SK-N-SH (cell line): ENCODE data around the gene C1orf216. TPM values are rescaled to one million over a fixed set of nuclear protein-coding genes. Genes with fewer than 3 reads are reported as not detected.

Source experiments
- CTCF ChIA-PET: fragments of 300-600, 350-600 bp; formaldehyde crosslinking; extraction: SDS; loops from one replicate; lab custom pipeline; 2021; lab: Yijun Ruan, JAX
- POLR2A ChIA-PET: fragments of 350-600 bp; sonication (Branson Sonifier 250); formaldehyde crosslinking; extraction: SDS; loops from one replicate; lab custom pipeline; 2020; ENCODE audit warnings: antibody characterized with exemption, inconsistent platforms; lab: Yijun Ruan, JAX
- DNase-seq: peaks from one replicate; pipeline ENCODE4 v3.0.0; 2012
- H2AFZ ChIP-seq: fragments of 200-600 bp; sonication (generic); 2 replicates; pipeline ENCODE4 v1.8.1; 2016; ENCODE audit warnings: antibody characterized with exemption, mild to moderate bottlenecking, low read depth
- H3F3A ChIP-seq: fragments of 200-600 bp; sonication (generic); replicated peaks from 2 replicates; pipeline ENCODE3; 2016; ENCODE audit warnings: antibody characterized with exemption, mild to moderate bottlenecking; ENCODE audit not compliant: insufficient read depth
- H3K27ac ChIP-seq, 2 experiments: fragments of 200-500 bp in 1 of 2; fragments of 200-600 bp in 1 of 2; sonication (Bioruptor generic) in 1 of 2; sonication (generic), shearing (Covaris generic) in 1 of 2; 2 replicates each; pipeline versions ENCODE4 v1.5.1 to v1.6.1; 2014 to 2016; ENCODE audit warnings: low read depth in 2 of 2, inconsistent platforms in 1 of 2, low read length in 1 of 2, mild to moderate bottlenecking in 1 of 2, mixed read lengths in 1 of 2
- H3K27me3 ChIP-seq: fragments of 200-600 bp; sonication (generic), shearing (Covaris generic); 2 replicates; pipeline ENCODE4 v1.6.1; 2016; ENCODE audit warnings: mixed run types; ENCODE audit not compliant: insufficient read depth
- H3K36me3 ChIP-seq, 2 experiments: fragments of 200-500 bp in 1 of 2; fragments of 200-600 bp in 1 of 2; sonication (Bioruptor generic) in 1 of 2; sonication (generic) in 1 of 2; replicated peaks in 1 of 2; 2 replicates each; pipeline versions ENCODE3 to v1.5.1; 2014 to 2016; ENCODE audit warnings: low read length in 1 of 2, mild to moderate bottlenecking in 1 of 2; ENCODE audit not compliant: insufficient read depth in 2 of 2, control insufficient read depth in 1 of 2
- H3K4me1 ChIP-seq, 2 experiments: fragments of 200-500 bp in 1 of 2; fragments of 200-600 bp in 1 of 2; sonication (Bioruptor generic) in 1 of 2; sonication (generic), shearing (Covaris generic) in 1 of 2; 2 replicates each; pipeline versions ENCODE4 v1.5.1 to v1.6.1; 2014 to 2016; ENCODE audit warnings: low read depth in 1 of 2, low read length in 1 of 2, mixed run types in 1 of 2; ENCODE audit not compliant: insufficient read depth in 2 of 2, control insufficient read depth in 1 of 2
- H3K4me2 ChIP-seq: fragments of 200-600 bp; sonication (generic), shearing (Covaris generic); 2 replicates; pipeline ENCODE4 v1.6.1; 2017; ENCODE audit warnings: mixed run types
- H3K4me3 ChIP-seq, 2 experiments: fragments of 200-500 bp in 1 of 2; fragments of 200-600 bp in 1 of 2; sonication (Bioruptor generic) in 1 of 2; sonication (generic), shearing (Covaris generic) in 1 of 2; 2 replicates each; pipeline versions ENCODE4 v1.5.1 to v1.8.1; 2014 to 2016; ENCODE audit warnings: low read depth in 2 of 2, inconsistent platforms in 1 of 2, low read length in 1 of 2, mild to moderate bottlenecking in 1 of 2, mixed read lengths in 1 of 2, moderate library complexity in 1 of 2
- H3K79me2 ChIP-seq: fragments of 200-600 bp; sonication (generic); 2 replicates; pipeline ENCODE4 v1.8.1; 2017; ENCODE audit warnings: mild to moderate bottlenecking; ENCODE audit not compliant: insufficient read depth
- H3K9ac ChIP-seq: fragments of 200-600 bp; sonication (generic); 2 replicates; pipeline ENCODE4 v1.6.1; 2017; ENCODE audit warnings: mixed run types
- H3K9me2 ChIP-seq: fragments of 200-600 bp; sonication (generic); 2 replicates; pipeline ENCODE4 v1.6.1; 2017; ENCODE audit warnings: mixed run types
- H3K9me3 ChIP-seq: fragments of 200-600 bp; sonication (generic); 2 replicates; pipeline ENCODE4 v1.6.1; 2017; ENCODE audit warnings: mixed run types, mild to moderate bottlenecking, moderate library complexity
- H4K20me1 ChIP-seq: fragments of 200-600 bp; sonication (generic); 2 replicates; pipeline ENCODE4 v1.6.1; 2017; ENCODE audit warnings: mild to moderate bottlenecking, mixed run types; ENCODE audit not compliant: insufficient read depth
- CHD2 ChIP-seq: fragments of 150-350 bp; IDR thresholded peaks from 2 replicates; pipeline ENCODE4 v1.6.1; 2018; ENCODE audit warnings: low read length; ENCODE audit not compliant: partially characterized antibody
- EP300 ChIP-seq, 2 experiments: IDR thresholded peaks; 2 replicates each; pipeline versions ENCODE4 v1.4.0 to v1.6.1; 2012; ENCODE audit warnings: borderline replicate concordance in 1 of 2, low read depth in 1 of 2, low read length in 1 of 2
- EZH2phosphoT487 ChIP-seq: fragments of 200-600 bp; sonication (generic); IDR thresholded peaks from 2 replicates; pipeline ENCODE4 v1.6.1; 2017; ENCODE audit warnings: low read depth, mixed run types, mild to moderate bottlenecking, antibody characterized with exemption, moderate library complexity, borderline replicate concordance
- FOSL2 ChIP-seq: IDR thresholded peaks from 2 replicates; pipeline ENCODE4 v1.4.0; 2012; ENCODE audit warnings: low read depth, mild to moderate bottlenecking, moderate library complexity, borderline replicate concordance
- FOXJ3 ChIP-seq: sonication (generic); formaldehyde crosslinking; IDR thresholded peaks from 2 replicates; pipeline ENCODE4 v1.5.1; 2020; ENCODE audit warnings: mild to moderate bottlenecking, missing genetic modification reagents
- MEF2A ChIP-seq: IDR thresholded peaks from 2 replicates; pipeline ENCODE4 v1.4.0; 2012; ENCODE audit warnings: low read depth, borderline replicate concordance
- POLR2AphosphoS5 ChIP-seq: IDR thresholded peaks from 2 replicates; pipeline ENCODE4 v1.6.1; 2012; ENCODE audit warnings: low read depth, low read length
- SIN3A ChIP-seq: IDR thresholded peaks from 2 replicates; pipeline ENCODE4 v1.6.1; 2012; ENCODE audit warnings: low read depth, mild to moderate bottlenecking, low read length, moderate library complexity, borderline replicate concordance
- YY1 ChIP-seq: IDR thresholded peaks from 2 replicates; pipeline ENCODE4 v1.4.0; 2012; ENCODE audit warnings: low read depth, mild to moderate bottlenecking
- WGBS: methylation state at CpG from one replicate; pipeline ENCODE4 v1.1.6; 2017; ENCODE audit warnings: low lambda C conversion rate; 5-methylcytosine and 5-hydroxymethylcytosine counted together
- polyA plus RNA-seq, 3 experiments: library from polyadenylated mRNA; depleted of rRNA; stranded (reverse); fragments of >200 nt; gene quantifications; 2 replicates each; pipeline ENCODE4 v1.2.3, GENCODE V29; 2012
- TF ChIP-seq, protein P1 (sequence below): IDR thresholded peaks from 2 replicates; pipeline ENCODE4; 2012
- TF ChIP-seq, protein P2 (sequence below): fragments of 150-350 bp; IDR thresholded peaks from 2 replicates; pipeline ENCODE4 v1.6.1; 2016; ENCODE audit warnings: mild to moderate bottlenecking, low read depth, low read length

C1orf216 gene
- polyA plus RNA-seq, 1 of the 3 experiments (the other 2 are of a cell fraction), result 20.0 TPM

DNA sequence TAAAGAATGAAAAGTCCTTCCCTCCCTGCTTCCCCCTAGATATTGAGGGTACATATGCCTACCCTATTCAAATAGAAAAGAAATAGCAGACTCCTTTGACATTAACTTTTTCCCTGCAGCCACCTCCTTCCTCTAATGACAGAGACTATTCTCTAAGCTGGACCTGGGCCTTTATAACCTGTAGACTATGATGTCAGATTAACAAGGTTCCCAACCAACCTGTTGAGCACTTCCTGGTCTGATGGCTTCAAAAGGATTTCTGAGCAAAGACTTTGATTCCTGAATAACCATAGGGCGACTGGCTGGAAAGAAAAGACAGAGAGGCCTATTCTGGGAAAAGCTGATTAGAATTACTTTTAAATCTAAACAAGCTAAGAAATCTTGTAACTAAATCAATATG lies 18.4 kb upstream of the C1orf216 start:
- DNase-seq, result no peak
- no peak overlapping the region for H3K4me3 ChIP-seq
- no peaks in the 10 kb centered on the region for H3K79me2 ChIP-seq
- no peak overlapping the region for H3K4me2 ChIP-seq
- no peak for TF ChIP-seq CHD2
- no peak for TF ChIP-seq YY1
- no peak for TF ChIP-seq EP300 (IDR thresholded peaks at IDR 0.05; ENCODE audit: borderline replicate concordance in 1 of 2, low read depth in 1 of 2, low read length in 1 of 2)
- TF ChIP-seq POLR2AphosphoS5, result no peak
- no peak for TF ChIP-seq MEF2A
- TF ChIP-seq FOSL2, result no peak
- TF ChIP-seq EZH2phosphoT487, result no peak
- TF ChIP-seq, protein P1, sequence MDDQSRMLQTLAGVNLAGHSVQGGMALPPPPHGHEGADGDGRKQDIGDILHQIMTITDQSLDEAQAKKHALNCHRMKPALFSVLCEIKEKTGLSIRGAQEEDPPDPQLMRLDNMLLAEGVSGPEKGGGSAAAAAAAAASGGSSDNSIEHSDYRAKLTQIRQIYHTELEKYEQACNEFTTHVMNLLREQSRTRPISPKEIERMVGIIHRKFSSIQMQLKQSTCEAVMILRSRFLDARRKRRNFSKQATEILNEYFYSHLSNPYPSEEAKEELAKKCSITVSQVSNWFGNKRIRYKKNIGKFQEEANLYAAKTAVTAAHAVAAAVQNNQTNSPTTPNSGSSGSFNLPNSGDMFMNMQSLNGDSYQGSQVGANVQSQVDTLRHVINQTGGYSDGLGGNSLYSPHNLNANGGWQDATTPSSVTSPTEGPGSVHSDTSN, result no peak
- POLR2A ChIA-PET, result no interaction called here
- H3K4me1 ChIP-seq, result no peaks in the 10 kb centered on the region
- no peaks in the 10 kb centered on the region for H3K27me3 ChIP-seq
- no peaks in the 10 kb centered on the region for H4K20me1 ChIP-seq
- 95% methylated on average over 1 of the region's 1 CpG for WGBS
- H3F3A ChIP-seq, result peaks cover 2% of the 10 kb centered on the region
- CTCF ChIA-PET, result interaction anchor here (1.6 to 5.4 kb wide), 2 partner anchors 10 to 173 kb away, joined by 3 to 59 read pairs; no protein-coding TSS in a partner anchor
- H2AFZ ChIP-seq, result no peak overlapping the region
- no peak overlapping the region for H3K27ac ChIP-seq
- peaks cover 4 to 8% of the 10 kb centered on the region in 2 experiments for H3K36me3 ChIP-seq
- no peaks in the 10 kb centered on the region for H3K9me3 ChIP-seq
- no peaks in the 10 kb centered on the region for H3K9me2 ChIP-seq
- no peak overlapping the region for H3K9ac ChIP-seq

DNA sequence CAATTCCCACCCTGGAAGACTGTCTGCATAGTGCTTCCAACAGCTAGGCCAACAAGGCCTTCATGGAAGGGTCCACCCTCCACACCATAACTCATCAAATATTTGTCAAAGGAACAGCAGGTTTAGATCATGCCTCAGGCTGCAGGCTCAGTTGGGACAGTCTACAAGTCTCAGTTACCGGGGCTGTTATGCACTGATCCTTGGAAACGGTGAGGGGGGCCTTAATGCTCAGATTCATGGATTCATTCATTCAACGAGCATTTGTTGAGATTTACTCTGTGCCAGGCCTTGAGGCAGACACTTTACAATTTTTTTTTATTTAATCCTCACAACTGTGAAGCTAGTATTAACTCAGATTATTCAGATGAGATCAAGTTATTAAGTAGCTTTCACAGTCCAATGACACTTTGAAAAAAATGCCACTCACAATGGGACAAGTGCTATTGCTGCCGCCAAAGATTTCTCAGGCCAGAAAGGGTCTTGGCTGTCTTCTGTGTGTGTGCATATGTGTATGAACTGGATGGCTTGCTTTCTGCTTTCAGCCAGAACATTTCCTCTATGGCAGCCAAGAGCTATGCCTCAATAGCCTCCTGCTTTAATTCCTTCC lies 8.9 kb upstream of the C1orf216 start:
- Histone ChIP-seq H3F3A (no peaks in the 10 kb centered on the region), H3K9me2 (no peaks in the 10 kb centered on the region), H3K9ac (no peak overlapping the region), H3K36me3 (no peaks in the 10 kb centered on the region), H2AFZ (no peak overlapping the region)
- TF ChIP-seq YY1, result no peak
- TF ChIP-seq, protein P2, sequence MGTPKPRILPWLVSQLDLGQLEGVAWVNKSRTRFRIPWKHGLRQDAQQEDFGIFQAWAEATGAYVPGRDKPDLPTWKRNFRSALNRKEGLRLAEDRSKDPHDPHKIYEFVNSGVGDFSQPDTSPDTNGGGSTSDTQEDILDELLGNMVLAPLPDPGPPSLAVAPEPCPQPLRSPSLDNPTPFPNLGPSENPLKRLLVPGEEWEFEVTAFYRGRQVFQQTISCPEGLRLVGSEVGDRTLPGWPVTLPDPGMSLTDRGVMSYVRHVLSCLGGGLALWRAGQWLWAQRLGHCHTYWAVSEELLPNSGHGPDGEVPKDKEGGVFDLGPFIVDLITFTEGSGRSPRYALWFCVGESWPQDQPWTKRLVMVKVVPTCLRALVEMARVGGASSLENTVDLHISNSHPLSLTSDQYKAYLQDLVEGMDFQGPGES, result no peak
- TF ChIP-seq FOXJ3, result no peak
- TF ChIP-seq SIN3A, result no peak
- TF ChIP-seq, all 33 proteins: peak for 0
- Histone ChIP-seq H3K4me1 (no peaks in the 10 kb centered on the region), H3K79me2 (no peaks in the 10 kb centered on the region), H3K27ac (no peak overlapping the region), H3K4me2 (no peak overlapping the region), H3K9me3 (no peaks in the 10 kb centered on the region), H4K20me1 (no peaks in the 10 kb centered on the region), H3K4me3 (no peak overlapping the region), H3K27me3 (no peaks in the 10 kb centered on the region)
- ChIA-PET POLR2A (interaction anchor here (0.6 to 1.6 kb wide), 2 partner anchors 13 to 159 kb away, joined by 5 to 8 read pairs; no protein-coding TSS in a partner anchor), CTCF (interaction anchor here (0.6 to 13.8 kb wide), 45 partner anchors 10 to 408 kb away, joined by 3 to 347 read pairs (median 5); partner anchors contain the start of genes C1orf216, CLSPN and TFAP2E)
- DNase-seq, result no peak
- 86% methylated on average over 4 of the region's 4 CpGs for WGBS
